Pancreas (tissue), 10 donors: ENCODE data around the gene PKHD1. TPM values are rescaled to one million over a fixed set of nuclear protein-coding genes. Genes with fewer than 3 reads are reported as not detected.

Source experiments
- ATAC-seq, 4 donors: fragments of 200-7000 bp; cut with Tn5 transposase; one replicate each; pipeline versions ENCODE4 v1.8.0 to v1.9.1; 2020; ENCODE audit warnings: mild to moderate bottlenecking in 4 of 4, moderate library complexity in 4 of 4
- DNase-seq, 6 donors: peaks; one replicate each; pipeline ENCODE4 v3.0.0-alpha.2; 2020
- FAIRE-seq: peaks from 2 replicates; lab custom pipeline; 2012; peaks lifted over from hg19 to GRCh38; lab: Jason Lieb, UNC
- H3K27ac ChIP-seq, 4 donors: fragments of 200-600 bp; sonication (generic); 1 replicate in 3 of 4; 2 replicates in 1 of 4; pipeline versions ENCODE4 v1.5.0 to v1.8.0; 2020
- H3K27me3 ChIP-seq, 4 donors: fragments of 200-600 bp; one replicate each; pipeline ENCODE4 v1.8.0; 2021
- H3K36me3 ChIP-seq, 3 donors: fragments of 200-600 bp; sonication (generic) in 1 of 3; one replicate each; pipeline versions ENCODE4 v1.5.0 to v1.8.0; 2020 to 2021
- H3K4me1 ChIP-seq, 3 donors: fragments of 200-600 bp; one replicate each; pipeline ENCODE4 v1.8.0; 2021
- H3K4me3 ChIP-seq, 4 donors: fragments of 200-600 bp; sonication (generic) in 2 of 4; one replicate each; pipeline versions ENCODE4 v1.5.0 to v1.8.0; 2020 to 2021
- H3K9me3 ChIP-seq, 4 donors: fragments of 200-600 bp; one replicate each; pipeline ENCODE4 v1.8.0; 2021
- WGBS, 2 donors: extraction: QIAGEN DNeasy Blood & Tissue Kit; methylation state at CpG; one replicate each; pipeline ENCODE4 v1.1.7; 2013; 5-methylcytosine and 5-hydroxymethylcytosine counted together
- intact Hi-C, 3 donors: fragments of 100-400 bp; cut with DNase I; formaldehyde crosslinking; loops; one replicate each; pipeline versions ENCODE4 v1.11.1 to v1.14.2; 2022
- polyA plus RNA-seq, 2 donors: library from polyadenylated mRNA; stranded (reverse); fragments of 200-250 nt; gene quantifications; one replicate each; pipeline ENCODE4 v1.2.3, GENCODE V29; 2013
- total RNA-seq, 6 donors: library from RNA; stranded (reverse); fragmentation: NEBNext Ultra II Directional in 4 of 6; extraction: Animal tissue kit (Norgen Biotek cat#: 25700) in 4 of 6; gene quantifications; one replicate each; pipeline versions ENCODE4 v1.2.1 to v1.2.4, GENCODE V29; 2021 to 2023
- TF ChIP-seq, protein P1 (sequence below), 4 donors: fragments of 200-600 bp; sonication (generic) in 3 of 4; IDR thresholded peaks; one replicate each; pipeline versions ENCODE4 v1.5.0 to v1.8.0; 2021; ENCODE audit warnings: antibody characterized with exemption in 4 of 4
- donor health status: healthy with polysubstance abuse.
- donor health status: DM: no; HTN: no; CAD: no; lungs with moderate emphysema.
- donor health status: DM: no; HTN: no; CAD: no.
- donor health status: control.
- donor health status: control.
- donor health status: Bipolar disorder and iron deficiency.
- donor health status: DM: yes; HTN: yes; CAD: no.
- donor health status: DM: no; HTN: no; CAD: no.
- donor health status: DM: no; HTN: no; CAD: no.
- donor health status: DM: yes; HTN: yes; CAD: no.

PKHD1 gene
- total and polyA plus RNA-seq, 8 donors, result 6.4 to 33.0 (median 16.3) TPM

DNA sequence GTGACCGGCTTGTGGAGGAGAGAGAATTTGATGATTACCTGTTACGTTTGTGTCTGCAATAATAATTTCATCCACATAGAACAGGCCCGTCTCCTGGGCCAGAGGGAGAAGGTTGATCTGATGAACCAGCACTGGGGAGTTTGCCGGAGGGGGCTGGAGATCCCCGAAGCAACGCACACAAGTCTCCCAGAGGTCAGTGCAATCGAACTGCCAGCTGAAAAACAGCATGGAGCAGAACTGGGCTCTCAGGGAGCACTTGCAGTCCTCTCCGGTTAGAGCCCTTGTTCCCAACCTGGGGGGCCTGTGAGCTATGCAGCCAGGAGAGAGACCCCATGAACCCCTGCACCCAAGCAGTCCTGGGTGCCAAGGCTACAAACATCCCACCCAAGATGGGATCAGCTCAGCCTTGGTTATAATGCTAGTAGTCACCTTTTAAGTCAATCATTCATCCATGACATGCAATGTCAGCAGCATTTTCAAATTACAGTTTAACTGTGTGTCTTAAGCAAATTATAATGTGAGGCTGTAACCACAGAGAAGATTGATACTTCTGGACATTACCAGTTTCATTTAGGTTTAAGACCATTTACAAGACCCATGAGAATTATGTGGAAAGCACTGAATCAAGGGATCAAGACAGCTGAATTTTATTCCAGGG lies 34.2 kb downstream of the PKHD1 start:
- Histone ChIP-seq H3K9me3 (no peaks in the 10 kb centered on the region), H3K27me3 (no peaks in the 10 kb centered on the region), H3K4me3 (no peak overlapping the region), H3K27ac (no peak overlapping the region), H3K4me1 (no peaks in the 10 kb centered on the region), H3K36me3 (peaks cover 0 to 13% (median 0%) of the 10 kb centered on the region in 3 donors)
- no peak for ATAC-seq
- no peak for FAIRE-seq
- intact Hi-C loops, result loop anchor here in 1 of 3 donors (10.0 kb wide), 1 partner anchor 202 kb away; no protein-coding TSS in a partner anchor
- TF ChIP-seq, protein P1, sequence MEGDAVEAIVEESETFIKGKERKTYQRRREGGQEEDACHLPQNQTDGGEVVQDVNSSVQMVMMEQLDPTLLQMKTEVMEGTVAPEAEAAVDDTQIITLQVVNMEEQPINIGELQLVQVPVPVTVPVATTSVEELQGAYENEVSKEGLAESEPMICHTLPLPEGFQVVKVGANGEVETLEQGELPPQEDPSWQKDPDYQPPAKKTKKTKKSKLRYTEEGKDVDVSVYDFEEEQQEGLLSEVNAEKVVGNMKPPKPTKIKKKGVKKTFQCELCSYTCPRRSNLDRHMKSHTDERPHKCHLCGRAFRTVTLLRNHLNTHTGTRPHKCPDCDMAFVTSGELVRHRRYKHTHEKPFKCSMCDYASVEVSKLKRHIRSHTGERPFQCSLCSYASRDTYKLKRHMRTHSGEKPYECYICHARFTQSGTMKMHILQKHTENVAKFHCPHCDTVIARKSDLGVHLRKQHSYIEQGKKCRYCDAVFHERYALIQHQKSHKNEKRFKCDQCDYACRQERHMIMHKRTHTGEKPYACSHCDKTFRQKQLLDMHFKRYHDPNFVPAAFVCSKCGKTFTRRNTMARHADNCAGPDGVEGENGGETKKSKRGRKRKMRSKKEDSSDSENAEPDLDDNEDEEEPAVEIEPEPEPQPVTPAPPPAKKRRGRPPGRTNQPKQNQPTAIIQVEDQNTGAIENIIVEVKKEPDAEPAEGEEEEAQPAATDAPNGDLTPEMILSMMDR (IDR thresholded peaks at IDR 0.05), result no peak
- 65 to 73% methylated on average over 8 of the region's 8 CpGs for WGBS, 2 donors
- no peak for DNase-seq

DNA sequence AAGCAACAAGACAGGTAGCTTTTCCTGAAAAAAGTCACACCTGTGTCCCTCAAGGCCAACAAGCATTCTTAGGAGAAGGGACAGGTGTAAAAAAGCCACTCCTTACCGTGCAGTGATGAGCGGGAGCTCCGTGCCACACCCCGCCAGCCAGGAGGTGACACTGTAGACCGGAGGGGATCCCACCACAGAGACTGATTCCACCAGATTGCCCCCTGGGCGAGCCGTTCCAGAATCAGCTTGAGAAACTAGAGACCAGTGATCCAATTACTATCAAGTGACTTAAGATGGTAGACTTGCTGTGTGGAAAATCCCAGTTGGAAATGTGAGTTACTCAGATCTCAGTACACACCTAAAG lies 37.4 kb downstream of the PKHD1 start:
- intact Hi-C loops, result loop anchor here in 1 of 3 donors (10.0 kb wide), 1 partner anchor 205 kb away; no protein-coding TSS in a partner anchor
- FAIRE-seq (no peak), ATAC-seq (no peak), DNase-seq (no peak)
- H3K36me3 ChIP-seq, result peaks cover 0 to 12% (median 0%) of the 10 kb centered on the region in 3 donors
- H3K27me3 ChIP-seq, result no peaks in the 10 kb centered on the region
- no peak overlapping the region for H3K27ac ChIP-seq
- no peaks in the 10 kb centered on the region for H3K4me1 ChIP-seq
- TF ChIP-seq, protein P1 (IDR thresholded peaks at IDR 0.05), result no peak
- H3K4me3 ChIP-seq, result no peak overlapping the region
- WGBS, 2 donors, result 46 to 51% methylated on average over 7 of the region's 7 CpGs
- no peaks in the 10 kb centered on the region for H3K9me3 ChIP-seq

DNA sequence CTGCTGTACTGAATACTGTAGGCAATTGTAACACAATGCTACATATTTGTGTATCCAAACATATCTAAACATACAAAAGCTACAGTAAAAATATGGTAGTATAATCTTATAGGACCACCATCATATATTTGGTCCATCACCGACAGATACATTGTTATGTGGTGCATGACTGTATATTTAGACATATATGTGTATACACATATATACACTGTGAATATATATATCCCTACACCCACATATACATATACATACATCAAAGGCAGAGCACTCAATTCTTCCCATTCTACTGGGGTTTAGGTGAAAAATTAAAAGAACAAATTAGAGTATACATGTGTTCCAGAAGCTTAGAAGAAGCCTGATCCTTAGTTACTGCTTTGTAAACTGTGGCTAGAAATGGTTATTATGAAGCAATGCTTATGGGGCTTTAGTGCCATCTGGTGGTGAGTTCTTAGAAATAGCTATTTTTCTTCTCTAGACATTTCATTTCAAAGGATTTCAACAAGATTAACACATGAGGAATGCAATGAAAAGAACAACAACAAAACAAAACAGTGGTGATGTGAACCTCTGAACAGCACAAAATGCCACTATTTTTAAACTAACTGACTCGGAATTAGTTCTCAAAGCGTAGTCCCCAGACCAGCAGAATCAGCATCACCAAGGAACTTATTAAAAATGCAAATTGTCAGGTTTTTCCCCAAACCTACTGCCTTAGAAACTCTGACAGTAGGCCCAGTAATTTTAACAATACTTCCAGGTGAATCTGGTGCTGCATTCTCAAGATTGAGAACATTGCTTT lies 38.0 kb downstream of the PKHD1 start:
- intact Hi-C loops, result loop anchor here in 1 of 3 donors (10.0 kb wide), 1 partner anchor 205 kb away; no protein-coding TSS in a partner anchor
- Histone ChIP-seq H3K4me3 (no peak overlapping the region), H3K27ac (no peak overlapping the region), H3K9me3 (no peaks in the 10 kb centered on the region), H3K27me3 (no peaks in the 10 kb centered on the region), H3K4me1 (no peaks in the 10 kb centered on the region), H3K36me3 (peaks cover 0 to 12% (median 0%) of the 10 kb centered on the region in 3 donors)
- TF ChIP-seq, protein P1 (IDR thresholded peaks at IDR 0.05), result peak; percentile 28 to 42 (median 38)
- WGBS, 2 donors, result 27 to 37% methylated on average over 3 of the region's 3 CpGs
- ATAC-seq (peak in 3 of 4 donors; percentile 52 to 71 (median 65)), DNase-seq (no peak), FAIRE-seq (peak; percentile 96)

DNA sequence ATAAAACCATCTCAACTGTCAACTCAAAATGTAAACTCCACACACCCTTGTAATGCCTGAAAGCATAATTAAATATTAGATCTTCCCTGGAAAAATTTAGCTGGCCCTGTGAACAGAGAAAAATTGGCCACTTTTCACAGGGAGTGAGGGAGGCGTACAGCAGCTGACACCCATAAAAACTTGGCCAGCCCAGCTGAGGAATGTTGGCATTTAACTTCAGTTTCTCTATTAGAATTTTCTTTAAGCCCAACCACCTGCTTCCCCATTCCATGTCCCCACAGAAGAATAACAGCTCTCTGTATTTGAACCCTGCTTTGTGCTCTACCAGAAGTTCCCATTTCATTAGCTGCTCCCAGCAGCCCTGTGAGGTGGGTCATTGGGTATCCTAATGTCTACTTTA lies 41.0 kb downstream of the PKHD1 start:
- 2 to 7% methylated on average over 1 of the region's 1 CpG for WGBS, 2 donors
- peak in 1 of 6 donors; percentile 21 for DNase-seq
- Histone ChIP-seq H3K27me3 (no peaks in the 10 kb centered on the region), H3K36me3 (peaks cover 0 to 12% (median 0%) of the 10 kb centered on the region in 3 donors), H3K4me3 (no peak overlapping the region), H3K9me3 (no peaks in the 10 kb centered on the region), H3K4me1 (no peaks in the 10 kb centered on the region), H3K27ac (peak overlapping the region in 1 of 4 donors; percentile 14)
- ATAC-seq, result peak in 3 of 4 donors; percentile 57 to 76 (median 67)
- intact Hi-C loops, result no loop called here
- TF ChIP-seq, protein P1 (IDR thresholded peaks at IDR 0.05), result no peak
- FAIRE-seq, result no peak
